GM12875 (cell line): ENCODE measurements around the gene FOXP2.
"Not testable (repeated sequence)": the region's sequence is repeated elsewhere in the genome, so short reads cannot be mapped to it uniquely, and the experiment has no call there.

Experiments used
- H3K4me3 ChIP-seq: one replicate; pipeline ENCODE4 v1.5.1; 2011; ENCODE audit warnings: low read depth, low read length, control low read depth
- TF ChIP-seq, protein P1 (sequence below): IDR thresholded peaks from 2 replicates; pipeline ENCODE4 v1.5.1; 2011; ENCODE audit warnings: low read depth, mild to moderate bottlenecking, control low read depth, inconsistent platforms, low read length, moderate library complexity, borderline replicate concordance; ENCODE audit not compliant: insufficient read depth

Gene FOXP2

DNA sequence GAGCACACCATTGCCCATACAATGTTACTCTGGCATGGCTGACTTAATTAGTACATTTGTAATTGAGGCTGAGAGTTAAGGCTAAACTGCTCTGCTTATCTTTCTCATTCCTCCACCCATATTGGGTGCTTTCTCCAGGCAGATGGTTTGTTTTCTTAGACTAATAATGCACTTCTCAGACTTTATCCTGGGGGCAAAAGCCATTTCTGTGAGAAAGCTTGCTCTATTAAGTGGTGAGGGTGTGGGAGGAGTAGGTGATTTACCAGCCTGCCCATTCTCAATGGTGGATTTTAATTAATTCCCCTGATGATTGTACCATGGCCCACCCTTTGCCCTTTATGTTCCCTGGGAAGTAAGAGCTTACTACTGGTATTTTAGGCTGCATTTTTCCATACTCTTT, 174.8 kb downstream of the FOXP2 start:
- H3K4me3 ChIP-seq: no peak overlapping the region
- TF ChIP-seq, protein P1, sequence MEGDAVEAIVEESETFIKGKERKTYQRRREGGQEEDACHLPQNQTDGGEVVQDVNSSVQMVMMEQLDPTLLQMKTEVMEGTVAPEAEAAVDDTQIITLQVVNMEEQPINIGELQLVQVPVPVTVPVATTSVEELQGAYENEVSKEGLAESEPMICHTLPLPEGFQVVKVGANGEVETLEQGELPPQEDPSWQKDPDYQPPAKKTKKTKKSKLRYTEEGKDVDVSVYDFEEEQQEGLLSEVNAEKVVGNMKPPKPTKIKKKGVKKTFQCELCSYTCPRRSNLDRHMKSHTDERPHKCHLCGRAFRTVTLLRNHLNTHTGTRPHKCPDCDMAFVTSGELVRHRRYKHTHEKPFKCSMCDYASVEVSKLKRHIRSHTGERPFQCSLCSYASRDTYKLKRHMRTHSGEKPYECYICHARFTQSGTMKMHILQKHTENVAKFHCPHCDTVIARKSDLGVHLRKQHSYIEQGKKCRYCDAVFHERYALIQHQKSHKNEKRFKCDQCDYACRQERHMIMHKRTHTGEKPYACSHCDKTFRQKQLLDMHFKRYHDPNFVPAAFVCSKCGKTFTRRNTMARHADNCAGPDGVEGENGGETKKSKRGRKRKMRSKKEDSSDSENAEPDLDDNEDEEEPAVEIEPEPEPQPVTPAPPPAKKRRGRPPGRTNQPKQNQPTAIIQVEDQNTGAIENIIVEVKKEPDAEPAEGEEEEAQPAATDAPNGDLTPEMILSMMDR: no peak

DNA sequence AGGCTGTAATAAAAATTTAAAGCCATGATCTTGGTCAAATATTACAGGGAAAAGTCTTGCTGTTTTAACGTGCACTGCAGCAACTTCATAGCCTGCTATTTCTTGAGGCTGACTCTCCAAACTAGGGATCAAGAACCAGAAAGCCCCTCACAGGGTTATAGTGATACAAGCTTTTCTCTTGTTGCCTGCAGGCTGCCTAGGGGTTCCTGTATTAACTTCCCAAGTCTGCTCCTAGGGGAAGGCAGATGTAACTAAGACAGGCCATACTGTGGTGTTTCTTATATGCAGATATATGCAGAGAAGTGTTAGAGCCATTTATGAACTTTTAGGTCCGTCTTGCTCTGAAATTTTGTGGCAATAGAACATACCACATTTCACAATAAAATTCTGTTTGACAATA, 175.7 kb downstream of the FOXP2 start:
- TF ChIP-seq, protein P1: no peak
- no peak overlapping the region for H3K4me3 ChIP-seq

DNA sequence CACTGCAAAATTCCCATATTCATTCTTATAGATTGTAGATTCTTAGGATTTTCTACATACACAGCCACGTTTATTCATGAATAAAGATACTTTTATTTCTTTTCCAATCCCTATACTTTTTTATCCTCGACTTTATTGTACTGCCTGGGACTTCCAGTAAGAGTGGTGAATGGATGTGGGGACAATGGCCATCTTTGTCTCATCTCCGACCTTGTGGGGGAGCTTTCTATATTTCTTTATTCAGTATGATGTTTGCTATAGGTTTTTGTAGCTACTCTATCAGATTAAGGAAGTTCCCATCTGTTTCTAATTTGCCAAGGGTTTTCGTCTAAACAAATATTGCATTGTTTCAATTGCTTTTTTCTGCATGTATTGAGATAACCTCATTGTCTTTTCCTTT, 184.3 kb downstream of the FOXP2 start:
- TF ChIP-seq, protein P1: no peak
- H3K4me3 ChIP-seq: no peak overlapping the region

DNA sequence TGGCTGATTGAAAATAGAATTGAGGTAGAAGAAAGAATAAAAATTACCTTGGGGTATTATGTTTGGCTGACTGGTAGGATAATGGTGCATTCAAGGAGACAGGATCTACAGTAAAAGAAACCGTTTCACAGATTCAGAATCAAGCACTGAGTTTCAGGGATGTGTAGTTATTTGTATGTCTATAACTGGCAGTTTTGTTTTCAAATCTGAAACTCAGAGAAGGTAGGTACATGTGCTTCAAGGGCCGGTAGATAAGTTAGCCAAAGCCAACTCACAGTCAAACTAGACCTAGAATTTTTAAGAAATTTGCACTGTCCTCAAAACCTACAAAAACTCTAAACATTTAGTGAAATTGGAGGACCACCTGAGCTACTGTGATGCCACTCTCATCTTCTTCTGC, 191.5 kb downstream of the FOXP2 start:
- TF ChIP-seq, protein P1: no peak
- no peak overlapping the region for H3K4me3 ChIP-seq

DNA sequence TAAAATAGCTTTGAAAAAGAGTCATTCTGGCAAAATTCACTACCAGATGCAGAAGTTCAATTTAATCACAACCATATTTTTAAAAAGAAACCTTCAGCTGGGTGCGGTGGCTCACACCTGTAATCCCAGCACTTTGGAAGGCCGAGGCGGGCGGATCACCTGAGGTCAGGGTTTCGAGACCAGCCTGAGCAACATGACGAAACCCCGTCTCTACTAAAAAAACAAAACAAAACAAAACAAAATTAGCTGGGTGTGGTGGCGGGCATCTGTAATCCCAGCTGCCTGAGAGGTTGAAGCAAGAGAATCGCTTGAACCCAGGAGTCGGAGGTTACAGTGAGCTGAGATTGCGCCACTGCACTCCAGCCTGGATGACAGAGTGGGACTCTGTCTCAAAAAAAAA, 194.2 kb downstream of the FOXP2 start:
- not testable (repeated sequence) for H3K4me3 ChIP-seq

DNA sequence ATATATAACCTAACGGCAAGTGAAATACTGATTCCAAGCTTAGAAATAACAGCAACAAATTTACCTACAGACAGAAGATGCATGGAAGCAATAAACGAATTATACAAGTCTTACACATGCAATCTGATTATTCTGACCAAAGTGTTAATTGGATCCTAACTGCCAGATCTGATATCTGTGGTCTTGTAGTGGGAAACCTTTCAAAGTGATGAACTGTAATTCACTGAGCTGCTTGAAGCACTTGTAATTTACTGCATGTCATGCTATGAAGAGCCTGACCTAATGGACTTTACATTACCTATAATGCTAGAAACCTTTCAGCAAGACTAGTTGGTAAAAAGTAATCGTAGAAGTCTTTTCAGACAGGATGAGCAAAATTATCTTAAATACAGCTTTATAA, 205.6 kb downstream of the FOXP2 start:
- TF ChIP-seq, protein P1: no peak
- H3K4me3 ChIP-seq: no peak overlapping the region

DNA sequence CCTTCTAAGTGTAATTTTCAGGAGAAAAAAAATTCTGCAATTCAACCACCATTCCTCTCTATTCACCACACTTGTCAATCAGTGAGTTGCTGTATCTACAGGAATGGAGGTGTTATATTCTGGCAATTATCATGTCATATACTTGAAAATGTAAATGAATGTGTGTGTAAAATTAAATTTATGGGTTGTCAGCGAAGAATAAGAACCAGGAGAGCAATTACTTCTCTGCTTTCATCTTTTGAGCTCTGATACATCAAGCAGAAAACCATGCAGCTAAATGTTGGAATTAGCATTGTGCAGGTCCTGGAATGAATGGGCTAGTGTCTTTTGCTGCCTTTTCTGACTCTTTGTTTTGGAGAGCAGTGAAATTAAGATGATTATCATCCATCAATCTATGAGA, 207.6 kb downstream of the FOXP2 start:
- no peak overlapping the region for H3K4me3 ChIP-seq
- TF ChIP-seq, protein P1: no peak

DNA sequence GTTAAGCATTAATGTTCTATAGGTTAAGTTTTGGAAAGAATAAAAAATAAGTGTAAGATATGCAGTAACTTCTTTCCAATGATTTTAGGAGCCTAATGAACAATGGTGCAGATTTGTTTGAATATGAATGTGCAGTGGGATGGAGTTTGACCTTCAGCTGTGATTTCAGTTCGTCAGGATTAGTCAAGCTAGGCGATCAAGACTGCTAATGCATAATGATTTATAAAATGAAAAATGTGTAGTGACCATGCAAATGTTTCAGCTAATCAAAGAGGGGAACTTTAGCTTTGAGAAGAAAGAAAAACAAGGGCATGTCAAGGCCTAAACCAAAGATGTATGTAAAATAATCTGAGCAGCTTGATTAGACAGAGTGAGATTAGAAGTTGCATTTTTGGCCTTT, 208.5 kb downstream of the FOXP2 start:
- no peak overlapping the region for H3K4me3 ChIP-seq
- TF ChIP-seq, protein P1: no peak
